HFF-Myc (cell line): ENCODE results near the gene WASL.

ENCODE experiments used
- DNase-seq: peaks from one replicate; pipeline ENCODE4 v3.0.0-alpha.2; 2011; ENCODE audit warnings: low read depth; ENCODE audit errors: extremely low read depth
- H3K4me3 ChIP-seq: replicated peaks from 2 replicates; pipeline ENCODE4 v1.5.1; 2011; ENCODE audit warnings: low read depth, mild to moderate bottlenecking, control low read depth, low read length
- TF ChIP-seq, protein P1 (sequence below): IDR thresholded peaks from 2 replicates; pipeline ENCODE4 v1.5.1; 2012; ENCODE audit warnings: mild to moderate bottlenecking, low read depth, low read length, control low read depth; ENCODE audit errors: missing control alignments

Gene WASL

GRCh38 chr7:123652406-123652805 is 96.4 kb downstream of the WASL start:
- no peak overlapping the region for H3K4me3 ChIP-seq
- TF ChIP-seq, protein P1, sequence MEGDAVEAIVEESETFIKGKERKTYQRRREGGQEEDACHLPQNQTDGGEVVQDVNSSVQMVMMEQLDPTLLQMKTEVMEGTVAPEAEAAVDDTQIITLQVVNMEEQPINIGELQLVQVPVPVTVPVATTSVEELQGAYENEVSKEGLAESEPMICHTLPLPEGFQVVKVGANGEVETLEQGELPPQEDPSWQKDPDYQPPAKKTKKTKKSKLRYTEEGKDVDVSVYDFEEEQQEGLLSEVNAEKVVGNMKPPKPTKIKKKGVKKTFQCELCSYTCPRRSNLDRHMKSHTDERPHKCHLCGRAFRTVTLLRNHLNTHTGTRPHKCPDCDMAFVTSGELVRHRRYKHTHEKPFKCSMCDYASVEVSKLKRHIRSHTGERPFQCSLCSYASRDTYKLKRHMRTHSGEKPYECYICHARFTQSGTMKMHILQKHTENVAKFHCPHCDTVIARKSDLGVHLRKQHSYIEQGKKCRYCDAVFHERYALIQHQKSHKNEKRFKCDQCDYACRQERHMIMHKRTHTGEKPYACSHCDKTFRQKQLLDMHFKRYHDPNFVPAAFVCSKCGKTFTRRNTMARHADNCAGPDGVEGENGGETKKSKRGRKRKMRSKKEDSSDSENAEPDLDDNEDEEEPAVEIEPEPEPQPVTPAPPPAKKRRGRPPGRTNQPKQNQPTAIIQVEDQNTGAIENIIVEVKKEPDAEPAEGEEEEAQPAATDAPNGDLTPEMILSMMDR = no peak
- no peak for DNase-seq

GRCh38 chr7:123650595-123650994 is 98.2 kb downstream of the WASL start:
- no peak overlapping the region for H3K4me3 ChIP-seq
- no peak for DNase-seq
- TF ChIP-seq, protein P1 = no peak

DNA sequence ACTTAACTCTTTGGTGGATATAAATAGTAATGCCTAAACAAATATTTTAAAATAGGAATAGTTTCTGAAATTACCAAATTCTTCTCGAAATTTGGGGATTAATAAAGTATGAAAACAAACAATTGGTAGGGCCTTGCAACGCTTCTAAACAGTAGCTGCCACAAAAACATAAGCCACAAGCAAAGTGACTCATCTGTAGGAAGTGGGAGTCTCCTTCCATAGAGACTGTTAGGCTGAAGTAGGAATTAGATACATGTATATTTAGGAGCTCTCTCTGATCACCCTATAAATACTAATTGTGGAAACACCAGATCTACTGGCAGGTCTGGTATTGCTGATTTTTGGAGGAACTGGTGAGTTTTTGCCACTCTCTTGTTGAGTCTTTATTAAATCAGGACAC is 98.8 kb downstream of the WASL start:
- TF ChIP-seq, protein P1 = no peak
- no peak for DNase-seq
- H3K4me3 ChIP-seq = no peak overlapping the region

DNA sequence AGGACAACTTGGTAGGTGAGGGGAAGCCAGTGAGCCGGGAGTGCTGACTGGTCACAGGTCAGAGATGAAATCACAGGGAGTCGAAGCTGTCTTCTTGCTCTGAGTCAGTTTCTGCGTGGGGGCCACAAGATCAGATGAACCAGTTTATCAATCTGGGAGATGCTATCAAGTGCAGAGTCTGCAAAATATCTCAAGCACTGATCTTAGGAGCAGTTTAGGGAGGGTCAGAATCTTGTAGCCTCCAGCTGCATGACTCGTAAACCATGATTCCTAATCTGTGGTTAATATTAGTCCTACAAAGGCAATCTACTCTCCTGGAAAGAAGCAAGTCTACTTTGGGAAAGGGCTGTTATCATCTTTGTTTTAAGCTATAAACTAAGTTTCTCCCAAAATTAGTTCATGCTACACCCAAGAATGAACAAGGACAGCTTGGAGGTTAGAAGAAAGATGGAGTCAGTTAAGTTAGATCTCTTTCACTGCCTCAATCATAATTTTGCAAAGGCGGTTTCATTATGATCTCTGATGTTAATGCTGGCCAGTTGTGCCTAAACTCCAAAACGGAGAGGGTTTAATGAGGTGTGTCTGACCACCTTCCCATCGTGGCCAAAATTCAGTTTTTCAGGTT is 101.6 kb downstream of the WASL start:
- DNase-seq = no peak
- TF ChIP-seq, protein P1 = no peak
- H3K4me3 ChIP-seq = no peak overlapping the region

- H3K4me3 ChIP-seq = no peak overlapping the region
- DNase-seq = no peak
- TF ChIP-seq, protein P1 = no peak
Measured at GRCh38 chr7:123645516-123645915, 103.3 kb downstream of the WASL start.

DNA sequence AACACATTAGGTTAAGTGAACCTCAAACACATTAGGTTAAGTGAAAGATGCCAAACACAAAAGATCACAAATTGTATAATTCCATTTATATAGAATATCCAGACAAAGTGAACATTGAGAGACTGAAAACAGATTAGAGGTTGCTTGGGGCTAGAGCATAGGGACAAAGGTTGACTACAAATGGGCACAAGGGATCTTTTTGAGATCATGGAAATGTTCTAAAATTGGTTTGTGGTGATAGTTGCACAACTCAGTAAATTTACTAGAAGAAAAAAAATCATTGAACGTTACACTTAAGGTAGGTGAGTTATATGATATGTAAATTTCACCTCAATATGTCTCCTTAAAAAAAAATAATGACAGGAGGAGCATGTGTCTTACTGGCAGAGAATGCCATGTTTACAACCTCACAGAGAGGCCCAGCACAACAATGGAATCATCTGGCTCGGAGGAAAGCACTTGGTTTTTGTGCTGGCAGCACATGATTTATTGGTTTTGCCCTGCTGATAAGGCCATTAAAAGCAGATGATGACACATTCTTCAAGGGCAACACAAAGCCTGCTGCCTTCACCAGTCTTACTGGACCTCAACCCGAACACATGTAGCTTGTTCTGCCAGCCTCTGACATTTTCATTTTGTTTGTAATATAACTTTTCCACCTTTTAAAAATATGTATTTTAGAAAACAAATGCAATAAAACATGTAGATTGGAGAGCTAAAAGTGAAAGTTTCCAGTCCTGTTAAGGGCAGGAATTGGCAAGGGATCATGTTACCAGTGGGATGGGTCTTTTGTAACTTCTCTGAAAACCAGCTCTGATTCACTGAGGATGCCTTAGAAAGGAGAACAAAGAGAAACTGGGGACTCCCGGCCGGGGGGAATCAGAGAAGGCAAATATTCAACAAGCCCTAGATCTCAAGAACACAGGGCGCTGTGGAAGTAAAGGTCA is 105.0 kb downstream of the WASL start:
- peak; percentile 31 for DNase-seq
- TF ChIP-seq, protein P1 = no peak
- H3K4me3 ChIP-seq = peak overlapping the region; percentile 14; the same call in 1 of the 2 replicates
